RWPE2 (cell line): Measurements from ENCODE around the gene CHD2.

Experiments
- ATAC-seq: fragments of 200-7000 bp; cut with Tn5 transposase; 3 replicates; pipeline ENCODE4 v1.9.1; 2021; ENCODE audit warnings: low read depth
- DNase-seq: peaks from one replicate; pipeline ENCODE4 v3.0.0-alpha.2; 2020; ENCODE audit warnings: low spot score
- H3K27ac ChIP-seq: fragments of 450-650 bp; 2 replicates; pipeline ENCODE4 v1.5.1; 2017; ENCODE audit warnings: mild to moderate bottlenecking; ENCODE audit not compliant: poor library complexity, severe bottlenecking
- H3K27me3 ChIP-seq: fragments of 250-450 bp; sonication (Bioruptor Pico); 2 replicates; pipeline ENCODE4 v1.5.1; 2021; ENCODE audit warnings: mild to moderate bottlenecking, moderate library complexity; ENCODE audit not compliant: insufficient read depth, poor library complexity, severe bottlenecking
- H3K36me3 ChIP-seq: fragments of 250-450 bp; sonication (Bioruptor Pico); 2 replicates; pipeline ENCODE4 v1.5.1; 2020; ENCODE audit warnings: low read depth, mild to moderate bottlenecking, moderate library complexity
- H3K4me1 ChIP-seq: fragments of 250-450 bp; sonication (Bioruptor Pico); 2 replicates; pipeline ENCODE4 v1.5.1; 2021; ENCODE audit warnings: mild to moderate bottlenecking, moderate library complexity; ENCODE audit not compliant: insufficient read depth, poor library complexity, severe bottlenecking
- H3K4me3 ChIP-seq: fragments of 250-450 bp; sonication (Bioruptor Pico); 2 replicates; pipeline ENCODE4 v1.5.1; 2021; ENCODE audit warnings: mild to moderate bottlenecking, moderate library complexity; ENCODE audit not compliant: severe bottlenecking
- H3K9me3 ChIP-seq: fragments of 250-450 bp; sonication (Bioruptor Pico); 2 replicates; pipeline ENCODE4 v1.5.1; 2021; ENCODE audit warnings: mild to moderate bottlenecking, moderate library complexity; ENCODE audit not compliant: severe bottlenecking
- CTCF ChIP-seq: fragments of 450-650 bp; IDR thresholded peaks from one replicate; pipeline ENCODE4 v1.5.1; 2017; ENCODE audit warnings: mild to moderate bottlenecking, moderate library complexity; ENCODE audit not compliant: poor library complexity, severe bottlenecking

The CHD2 gene

GRCh38 chr15:92958105-92958504 is 58.0 kb downstream of the CHD2 start:
- Histone ChIP-seq H3K36me3 (peaks cover 100% of the 10 kb centered on the region), H3K4me3 (no peak overlapping the region), H3K27ac (no peak overlapping the region), H3K9me3 (peaks cover 10% of the 10 kb centered on the region), H3K4me1 (no peaks in the 10 kb centered on the region), H3K27me3 (no peaks in the 10 kb centered on the region)
- ATAC-seq (no peak), DNase-seq (no peak)
- TF ChIP-seq CTCF = no peak

GRCh38 chr15:92959219-92959618 is 59.1 kb downstream of the CHD2 start:
- Histone ChIP-seq H3K27me3 (no peaks in the 10 kb centered on the region), H3K4me3 (no peak overlapping the region), H3K4me1 (no peaks in the 10 kb centered on the region), H3K27ac (no peak overlapping the region), H3K36me3 (peaks cover 100% of the 10 kb centered on the region), H3K9me3 (peaks cover 10% of the 10 kb centered on the region)
- TF ChIP-seq CTCF = no peak
- ATAC-seq (no peak), DNase-seq (no peak)

- ATAC-seq (no peak), DNase-seq (no peak)
- no peaks in the 10 kb centered on the region for H3K27me3 ChIP-seq
- H3K27ac ChIP-seq = no peak overlapping the region
- H3K4me3 ChIP-seq = no peak overlapping the region
- TF ChIP-seq CTCF = no peak
- peaks cover 99% of the 10 kb centered on the region for H3K36me3 ChIP-seq
- H3K4me1 ChIP-seq = no peaks in the 10 kb centered on the region
- peaks cover 10% of the 10 kb centered on the region for H3K9me3 ChIP-seq
Measured at GRCh38 chr15:92960996-92961681, 61.0 kb downstream of the CHD2 start.

- DNase-seq = no peak
- H3K4me1 ChIP-seq = no peaks in the 10 kb centered on the region
- no peak for ATAC-seq
- H3K36me3 ChIP-seq = peaks cover 99% of the 10 kb centered on the region
- H3K27ac ChIP-seq = no peak overlapping the region
- peaks cover 10% of the 10 kb centered on the region for H3K9me3 ChIP-seq
- no peaks in the 10 kb centered on the region for H3K27me3 ChIP-seq
- TF ChIP-seq CTCF = no peak
- no peak overlapping the region for H3K4me3 ChIP-seq
Measured at GRCh38 chr15:92962914-92963313, 62.8 kb downstream of the CHD2 start.

GRCh38 chr15:92963794-92964193 is 63.7 kb downstream of the CHD2 start:
- H3K27ac ChIP-seq = no peak overlapping the region
- DNase-seq (no peak), ATAC-seq (no peak)
- H3K4me3 ChIP-seq = no peak overlapping the region
- H3K36me3 ChIP-seq = peaks cover 99% of the 10 kb centered on the region
- no peaks in the 10 kb centered on the region for H3K4me1 ChIP-seq
- H3K27me3 ChIP-seq = no peaks in the 10 kb centered on the region
- TF ChIP-seq CTCF = no peak
- peaks cover 10% of the 10 kb centered on the region for H3K9me3 ChIP-seq
